Esophagus muscularis mucosa (tissue), 4 donors: ENCODE results near the gene PLCB2. TPM values are rescaled to one million over a fixed set of nuclear protein-coding genes. Genes with fewer than 3 reads are reported as not detected.

ENCODE experiments used
- DNase-seq: peaks from one replicate; pipeline ENCODE4 v3.0.0-alpha.2; 2017; ENCODE audit errors: extremely low spot score
- H3K27ac ChIP-seq, 4 donors: fragments of 200-600 bp; sonication (generic); replicated peaks in 1 of 4; 1 replicate in 3 of 4; 2 replicates in 1 of 4; pipeline ENCODE4 v1.5.1; 2016 to 2019; ENCODE audit warnings: mild to moderate bottlenecking in 1 of 4
- H3K27me3 ChIP-seq, 4 donors: fragments of 200-600 bp; sonication (generic); one replicate each; pipeline versions ENCODE4 v1.5.1 to v1.6.0; 2016 to 2019
- H3K36me3 ChIP-seq, 4 donors: fragments of 200-600 bp; sonication (generic); one replicate each; pipeline ENCODE4 v1.5.1; 2016 to 2019
- H3K4me1 ChIP-seq, 4 donors: fragments of 200-600 bp; sonication (generic); one replicate each; pipeline ENCODE4 v1.5.1; 2016 to 2019
- H3K4me3 ChIP-seq, 4 donors: fragments of 200-600 bp; sonication (generic); 1 replicate in 2 of 4; 2 replicates in 2 of 4; pipeline ENCODE4 v1.5.1; 2016 to 2019; ENCODE audit warnings: mild to moderate bottlenecking in 4 of 4, moderate library complexity in 1 of 4
- H3K9me3 ChIP-seq, 4 donors: fragments of 200-600 bp; sonication (generic); 1 replicate in 3 of 4; 2 replicates in 1 of 4; pipeline ENCODE4 v1.5.1; 2016 to 2019
- EP300 ChIP-seq: sonication (generic); formaldehyde crosslinking; IDR thresholded peaks from one replicate; pipeline ENCODE4 v1.6.1; 2017; ENCODE audit warnings: antibody characterized with exemption
- POLR2A ChIP-seq: fragments of 450-650 bp; IDR thresholded peaks from one replicate; pipeline ENCODE4 v1.6.1; 2017; ENCODE audit warnings: antibody characterized with exemption, moderate library complexity, mild to moderate bottlenecking, low read depth
- POLR2AphosphoS5 ChIP-seq, 2 donors: sonication (generic); formaldehyde crosslinking; IDR thresholded peaks; one replicate each; pipeline ENCODE4 v1.6.1; 2017; ENCODE audit warnings: antibody characterized with exemption in 2 of 2
- WGBS: methylation state at CpG from one replicate; pipeline ENCODE4 v1.1.5; 2018; 5-methylcytosine and 5-hydroxymethylcytosine counted together
- intact Hi-C: fragments of 100-400 bp; cut with DNase I; formaldehyde crosslinking; loops from one replicate; pipeline ENCODE4 v1.15.1; 2023
- total RNA-seq, 4 donors: library from RNA; depleted of rRNA; stranded (reverse); fragments of >200 nt; gene quantifications; one replicate each; pipeline versions ENCODE4 v1.1.0 to v1.2.1, GENCODE V29; 2016
- TF ChIP-seq, protein P1 (sequence below), 3 experiments: fragments of 200-600 bp in 2 of 3; fragments of 450-650 bp in 1 of 3; sonication (generic) in 2 of 3; IDR thresholded peaks; one replicate each; pipeline ENCODE4 v1.5.1; 2017 to 2019; ENCODE audit warnings: antibody characterized with exemption in 3 of 3, mild to moderate bottlenecking in 2 of 3, moderate library complexity in 1 of 3

The PLCB2 gene
- total RNA-seq, 4 donors from 2014 or later = 5.8 to 13.3 (median 9.7) TPM

DNA sequence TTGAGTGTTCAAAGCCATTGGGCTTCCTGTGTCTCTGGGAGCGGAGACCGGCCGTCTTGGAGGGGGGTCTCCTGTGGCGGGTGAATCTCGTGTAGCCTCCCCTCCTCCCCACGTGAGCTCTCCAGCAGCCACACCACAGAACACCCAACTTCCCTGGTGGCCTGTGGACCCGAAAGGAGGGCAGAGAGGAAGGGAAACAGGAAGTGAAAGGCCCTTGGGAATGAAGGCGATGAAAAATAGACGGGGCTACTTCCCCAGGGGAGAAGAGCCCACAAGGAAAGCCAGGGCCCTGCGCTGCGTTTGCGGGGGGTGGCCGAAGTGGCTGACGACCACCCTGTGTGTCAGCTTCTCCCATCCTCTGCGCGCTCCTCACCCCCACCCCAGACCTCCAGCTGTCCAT lies 30.3 kb downstream of the PLCB2 start:
- Histone ChIP-seq H3K4me3 (no peak overlapping the region), H3K27ac (no peak overlapping the region), H3K36me3 (no peaks in the 10 kb centered on the region), H3K4me1 (peaks cover 17 to 26% (median 24%) of the 10 kb centered on the region in 4 donors), H3K9me3 (no peaks in the 10 kb centered on the region), H3K27me3 (peaks cover 15 to 56% (median 27%) of the 10 kb centered on the region in 4 donors)
- TF ChIP-seq EP300 (no peak), POLR2A (no peak), POLR2AphosphoS5 (IDR thresholded peaks at IDR 0.05) (no peak)
- TF ChIP-seq, protein P1, sequence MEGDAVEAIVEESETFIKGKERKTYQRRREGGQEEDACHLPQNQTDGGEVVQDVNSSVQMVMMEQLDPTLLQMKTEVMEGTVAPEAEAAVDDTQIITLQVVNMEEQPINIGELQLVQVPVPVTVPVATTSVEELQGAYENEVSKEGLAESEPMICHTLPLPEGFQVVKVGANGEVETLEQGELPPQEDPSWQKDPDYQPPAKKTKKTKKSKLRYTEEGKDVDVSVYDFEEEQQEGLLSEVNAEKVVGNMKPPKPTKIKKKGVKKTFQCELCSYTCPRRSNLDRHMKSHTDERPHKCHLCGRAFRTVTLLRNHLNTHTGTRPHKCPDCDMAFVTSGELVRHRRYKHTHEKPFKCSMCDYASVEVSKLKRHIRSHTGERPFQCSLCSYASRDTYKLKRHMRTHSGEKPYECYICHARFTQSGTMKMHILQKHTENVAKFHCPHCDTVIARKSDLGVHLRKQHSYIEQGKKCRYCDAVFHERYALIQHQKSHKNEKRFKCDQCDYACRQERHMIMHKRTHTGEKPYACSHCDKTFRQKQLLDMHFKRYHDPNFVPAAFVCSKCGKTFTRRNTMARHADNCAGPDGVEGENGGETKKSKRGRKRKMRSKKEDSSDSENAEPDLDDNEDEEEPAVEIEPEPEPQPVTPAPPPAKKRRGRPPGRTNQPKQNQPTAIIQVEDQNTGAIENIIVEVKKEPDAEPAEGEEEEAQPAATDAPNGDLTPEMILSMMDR (IDR thresholded peaks at IDR 0.05) = no peak
- no peak for DNase-seq
- 61% methylated on average over 16 of the region's 16 CpGs for WGBS
- intact Hi-C loops = no loop called here

DNA sequence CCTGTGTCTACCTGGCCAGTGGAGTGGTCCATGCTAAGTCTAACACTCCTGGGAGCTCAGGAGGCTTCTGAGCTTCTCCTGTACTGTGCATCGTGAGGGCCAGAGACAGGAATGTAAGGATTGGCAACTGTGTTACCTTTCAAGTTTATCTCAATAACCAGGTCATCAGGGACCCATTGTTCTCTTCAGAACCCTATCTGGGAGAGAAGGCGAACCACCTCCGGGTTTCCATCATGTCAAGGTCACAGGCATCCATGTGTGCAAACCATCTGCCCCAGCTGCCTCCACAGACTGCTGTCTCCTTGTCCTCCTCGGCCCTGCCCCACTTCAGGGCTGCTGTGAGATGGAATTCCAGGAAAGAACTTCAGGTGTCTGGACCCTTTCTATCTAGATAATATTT lies 30.8 kb downstream of the PLCB2 start:
- Histone ChIP-seq H3K4me3 (no peak overlapping the region), H3K4me1 (peaks cover 12 to 20% (median 19%) of the 10 kb centered on the region in 4 donors), H3K36me3 (no peaks in the 10 kb centered on the region), H3K27ac (no peak overlapping the region), H3K27me3 (peaks cover 9 to 50% (median 22%) of the 10 kb centered on the region in 4 donors), H3K9me3 (no peaks in the 10 kb centered on the region)
- no peak for DNase-seq
- no peak for TF ChIP-seq EP300
- no peak for TF ChIP-seq POLR2AphosphoS5 (IDR thresholded peaks at IDR 0.05)
- no peak for TF ChIP-seq POLR2A
- TF ChIP-seq, protein P1 (IDR thresholded peaks at IDR 0.05) = no peak
- 94% methylated on average over 4 of the region's 4 CpGs for WGBS
- intact Hi-C loops = no loop called here

DNA sequence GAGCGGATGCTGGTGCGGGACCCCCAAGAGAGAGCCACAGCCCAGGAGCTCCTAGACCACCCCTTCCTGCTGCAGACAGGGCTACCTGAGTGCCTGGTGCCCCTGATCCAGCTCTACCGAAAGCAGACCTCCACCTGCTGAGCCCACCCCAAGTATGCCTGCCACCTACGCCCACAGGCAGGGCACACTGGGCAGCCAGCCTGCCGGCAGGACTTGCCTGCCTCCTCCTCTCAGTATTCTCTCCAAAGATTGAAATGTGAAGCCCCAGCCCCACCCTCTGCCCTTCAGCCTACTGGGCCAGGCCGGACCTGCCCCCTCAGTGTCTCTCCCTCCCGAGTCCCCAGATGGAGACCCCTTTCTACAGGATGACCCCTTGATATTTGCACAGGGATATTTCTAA lies 31.8 kb downstream of the PLCB2 start:
- no peaks in the 10 kb centered on the region for H3K9me3 ChIP-seq
- H3K27me3 ChIP-seq = peaks cover 8 to 41% (median 14%) of the 10 kb centered on the region in 4 donors
- TF ChIP-seq, protein P1 (IDR thresholded peaks at IDR 0.05) = no peak
- TF ChIP-seq POLR2A = no peak
- no peak for TF ChIP-seq POLR2AphosphoS5 (IDR thresholded peaks at IDR 0.05)
- TF ChIP-seq EP300 = no peak
- DNase-seq = no peak
- H3K4me3 ChIP-seq = no peak overlapping the region
- WGBS = 91% methylated on average over 7 of the region's 7 CpGs
- peaks cover 9 to 13% (median 11%) of the 10 kb centered on the region in 4 donors for H3K4me1 ChIP-seq
- H3K36me3 ChIP-seq = no peaks in the 10 kb centered on the region
- H3K27ac ChIP-seq = no peak overlapping the region
- intact Hi-C loops = loop anchor here (2.0 kb wide), 1 partner anchor 231 kb away; no protein-coding TSS in a partner anchor

GRCh38 chr15:40275523-40275922 lies 32.2 kb downstream of the PLCB2 start:
- Histone ChIP-seq H3K4me1 (peaks cover 9 to 13% (median 11%) of the 10 kb centered on the region in 4 donors), H3K9me3 (no peaks in the 10 kb centered on the region), H3K4me3 (no peak overlapping the region), H3K27ac (no peak overlapping the region), H3K27me3 (peaks cover 5 to 36% (median 11%) of the 10 kb centered on the region in 4 donors), H3K36me3 (no peaks in the 10 kb centered on the region)
- TF ChIP-seq POLR2AphosphoS5 (IDR thresholded peaks at IDR 0.05) = no peak
- TF ChIP-seq POLR2A = no peak
- TF ChIP-seq, protein P1 (IDR thresholded peaks at IDR 0.05) = no peak
- no peak for TF ChIP-seq EP300
- intact Hi-C loops = loop anchor here (2.0 kb wide), 1 partner anchor 231 kb away; no protein-coding TSS in a partner anchor
- 85% methylated on average over 4 of the region's 5 CpGs for WGBS
- DNase-seq = no peak
